HFF-Myc (cell line): ENCODE data around the gene DCLK2.

Experiments used
- DNase-seq: peaks from one replicate; pipeline ENCODE4 v3.0.0-alpha.2; 2011; ENCODE audit warnings: low read depth; ENCODE audit errors: extremely low read depth
- H3K4me3 ChIP-seq: replicated peaks from 2 replicates; pipeline ENCODE4 v1.5.1; 2011; ENCODE audit warnings: low read depth, mild to moderate bottlenecking, control low read depth, low read length
- CTCF ChIP-seq: IDR thresholded peaks from 2 replicates; pipeline ENCODE4 v1.5.1; 2012; ENCODE audit warnings: mild to moderate bottlenecking, low read depth, low read length, control low read depth; ENCODE audit errors: missing control alignments

The DCLK2 gene

GRCh38 chr4:150114641-150115040, 36.4 kb downstream of the DCLK2 start:
- no peak for TF ChIP-seq CTCF
- DNase-seq = no peak
- no peak overlapping the region for H3K4me3 ChIP-seq

GRCh38 chr4:150115851-150116250, 37.6 kb downstream of the DCLK2 start:
- no peak for DNase-seq
- no peak overlapping the region for H3K4me3 ChIP-seq
- no peak for TF ChIP-seq CTCF

GRCh38 chr4:150116506-150116905, 38.3 kb downstream of the DCLK2 start:
- no peak for TF ChIP-seq CTCF
- H3K4me3 ChIP-seq = no peak overlapping the region
- DNase-seq = no peak

- no peak overlapping the region for H3K4me3 ChIP-seq
- no peak for DNase-seq
- TF ChIP-seq CTCF = no peak
Measured at GRCh38 chr4:150117094-150117493, 38.8 kb downstream of the DCLK2 start.

- TF ChIP-seq CTCF = no peak
- no peak for DNase-seq
- H3K4me3 ChIP-seq = no peak overlapping the region
Measured at GRCh38 chr4:150117629-150118028, 39.4 kb downstream of the DCLK2 start.

- no peak for DNase-seq
- no peak overlapping the region for H3K4me3 ChIP-seq
Measured at GRCh38 chr4:150119492-150119891, 41.2 kb downstream of the DCLK2 start.

More at GRCh38 chr4:150119492-150119891, 41.2 kb downstream of the DCLK2 start:
- no peak for TF ChIP-seq CTCF
